ENCODE measurements around the gene PCDH20. TPM values are rescaled to one million over a fixed set of nuclear protein-coding genes. Genes with fewer than 3 reads are reported as not detected.
A peak's percentile ranks its signal among the peaks of the same experiment; 100 is the strongest.

The PCDH20 gene
- total and polyA plus RNA-seq, 2 of the 13 experiments (the other 11 are each of a cell fraction or from before 2014, with no cell fraction given), result 0.02 TPM; not detected in 1

DNA sequence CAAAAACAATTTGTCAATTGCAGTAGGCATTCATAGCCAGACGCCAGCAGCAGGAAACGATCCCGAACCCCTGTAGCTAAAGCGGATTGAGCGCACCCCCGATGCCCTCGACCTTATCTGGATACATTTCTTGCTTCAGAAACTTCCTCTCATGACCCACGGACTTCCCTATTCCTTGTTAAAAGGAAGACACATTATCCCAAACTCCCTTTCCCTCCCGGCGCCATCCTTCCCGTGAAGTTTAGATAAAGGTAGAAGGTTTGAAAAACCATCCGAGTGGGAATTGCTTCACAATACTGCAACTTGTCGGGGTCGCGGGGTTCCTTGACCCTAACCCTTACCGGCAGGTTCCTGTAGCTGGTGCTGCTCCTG lies 977 bp downstream of the PCDH20 start:
- ChIA-PET CTCF (ENCODE audit: low intra/inter-chr PET ratio, low total read pairs) (no interaction called here), POLR2A (no interaction called here)
- Histone ChIP-seq H3K36me3 (replicated peaks in 1 of 2; ENCODE audit: control insufficient read depth in 1 of 2, insufficient read depth in 2 of 2, low read length in 2 of 2) (no peaks in the 10 kb centered on the region), H3K27ac (ENCODE audit: extremely low read length, insufficient read depth, low read length) (no peak overlapping the region), H3K4me1 (ENCODE audit: insufficient read depth, low read length) (no peaks in the 10 kb centered on the region), H3K9me3 (ENCODE audit: low read length) (no peaks in the 10 kb centered on the region), H2AFZ (ENCODE audit: low read length) (no peak overlapping the region), H3K9ac (ENCODE audit: insufficient read depth, low read depth, low read length) (no peak overlapping the region), H4K20me1 (ENCODE audit: insufficient read depth, low read length) (no peaks in the 10 kb centered on the region), H3K4me2 (ENCODE audit: low read depth, low read length) (peak overlapping the region; percentile 45; the same call in 1 of the 2 replicates), H3K79me2 (ENCODE audit: insufficient read depth, low read length) (no peaks in the 10 kb centered on the region), H3K27me3 (ENCODE audit: control insufficient read depth in 1 of 2, insufficient read depth in 2 of 2, low read length in 2 of 2) (peaks cover 5 to 28% of the 10 kb centered on the region in 2 experiments), H3K4me3 (replicated peaks in 1 of 3; ENCODE audit: insufficient read depth in 1 of 3, low read depth in 2 of 3, low read length in 3 of 3) (peak overlapping the region in 1 of 3 experiments; percentile 33; a peak in 2 of 6 replicates)
- no TSS peak for BruUV-seq (replicated peaks)
- 3% methylated on average over 16 of the region's 16 CpGs for WGBS (ENCODE audit: low lambda C conversion rate)
- no peak for DNase-seq (ENCODE audit: low spot score)
- no peak for FAIRE-seq
- in situ Hi-C loops (cut with HindIII; ENCODE audit: extremely low pct_ligation_motif_present, low pct_unique_long_range_greater_than_20kb) (loop anchor here (10.0 to 25.0 kb wide), 2 partner anchors 270 to 777 kb away; no protein-coding TSS in a partner anchor), intact Hi-C loops (cut with micrococcal nuclease; ENCODE audit: unreplicated experiment) (loop anchor here (5.0 to 10.0 kb wide), 3 partner anchors 127 to 290 kb away; no protein-coding TSS in a partner anchor)
- TF ChIP-seq BHLHE40 (IDR thresholded peaks at IDR 0.05; ENCODE audit: low read length) (no peak), IKZF1 (IDR thresholded peaks at IDR 0.05) (no peak), JUN (CRISPR knock-in tag; IDR thresholded peaks at IDR 0.05) (no peak), MAFK (conservative IDR thresholded peaks at IDR 0.05 in 1 of 2, IDR thresholded peaks at IDR 0.05 in 1 of 2; ENCODE audit: low read length in 2 of 2) (no peak), ISL2 (CRISPR knock-in tag; IDR thresholded peaks at IDR 0.05) (no peak), MIXL1 (CRISPR knock-in tag; IDR thresholded peaks at IDR 0.05) (no peak)
- TF ChIP-seq, protein P1, sequence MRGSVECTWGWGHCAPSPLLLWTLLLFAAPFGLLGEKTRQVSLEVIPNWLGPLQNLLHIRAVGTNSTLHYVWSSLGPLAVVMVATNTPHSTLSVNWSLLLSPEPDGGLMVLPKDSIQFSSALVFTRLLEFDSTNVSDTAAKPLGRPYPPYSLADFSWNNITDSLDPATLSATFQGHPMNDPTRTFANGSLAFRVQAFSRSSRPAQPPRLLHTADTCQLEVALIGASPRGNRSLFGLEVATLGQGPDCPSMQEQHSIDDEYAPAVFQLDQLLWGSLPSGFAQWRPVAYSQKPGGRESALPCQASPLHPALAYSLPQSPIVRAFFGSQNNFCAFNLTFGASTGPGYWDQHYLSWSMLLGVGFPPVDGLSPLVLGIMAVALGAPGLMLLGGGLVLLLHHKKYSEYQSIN (CRISPR knock-in tag; IDR thresholded peaks at IDR 0.05; ENCODE audit: borderline replicate concordance), result no peak
- TF ChIP-seq, protein P2, sequence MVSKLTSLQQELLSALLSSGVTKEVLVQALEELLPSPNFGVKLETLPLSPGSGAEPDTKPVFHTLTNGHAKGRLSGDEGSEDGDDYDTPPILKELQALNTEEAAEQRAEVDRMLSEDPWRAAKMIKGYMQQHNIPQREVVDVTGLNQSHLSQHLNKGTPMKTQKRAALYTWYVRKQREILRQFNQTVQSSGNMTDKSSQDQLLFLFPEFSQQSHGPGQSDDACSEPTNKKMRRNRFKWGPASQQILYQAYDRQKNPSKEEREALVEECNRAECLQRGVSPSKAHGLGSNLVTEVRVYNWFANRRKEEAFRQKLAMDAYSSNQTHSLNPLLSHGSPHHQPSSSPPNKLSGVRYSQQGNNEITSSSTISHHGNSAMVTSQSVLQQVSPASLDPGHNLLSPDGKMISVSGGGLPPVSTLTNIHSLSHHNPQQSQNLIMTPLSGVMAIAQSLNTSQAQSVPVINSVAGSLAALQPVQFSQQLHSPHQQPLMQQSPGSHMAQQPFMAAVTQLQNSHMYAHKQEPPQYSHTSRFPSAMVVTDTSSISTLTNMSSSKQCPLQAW (CRISPR knock-in tag; IDR thresholded peaks at IDR 0.05), result no peak
- TF ChIP-seq, protein P3, sequence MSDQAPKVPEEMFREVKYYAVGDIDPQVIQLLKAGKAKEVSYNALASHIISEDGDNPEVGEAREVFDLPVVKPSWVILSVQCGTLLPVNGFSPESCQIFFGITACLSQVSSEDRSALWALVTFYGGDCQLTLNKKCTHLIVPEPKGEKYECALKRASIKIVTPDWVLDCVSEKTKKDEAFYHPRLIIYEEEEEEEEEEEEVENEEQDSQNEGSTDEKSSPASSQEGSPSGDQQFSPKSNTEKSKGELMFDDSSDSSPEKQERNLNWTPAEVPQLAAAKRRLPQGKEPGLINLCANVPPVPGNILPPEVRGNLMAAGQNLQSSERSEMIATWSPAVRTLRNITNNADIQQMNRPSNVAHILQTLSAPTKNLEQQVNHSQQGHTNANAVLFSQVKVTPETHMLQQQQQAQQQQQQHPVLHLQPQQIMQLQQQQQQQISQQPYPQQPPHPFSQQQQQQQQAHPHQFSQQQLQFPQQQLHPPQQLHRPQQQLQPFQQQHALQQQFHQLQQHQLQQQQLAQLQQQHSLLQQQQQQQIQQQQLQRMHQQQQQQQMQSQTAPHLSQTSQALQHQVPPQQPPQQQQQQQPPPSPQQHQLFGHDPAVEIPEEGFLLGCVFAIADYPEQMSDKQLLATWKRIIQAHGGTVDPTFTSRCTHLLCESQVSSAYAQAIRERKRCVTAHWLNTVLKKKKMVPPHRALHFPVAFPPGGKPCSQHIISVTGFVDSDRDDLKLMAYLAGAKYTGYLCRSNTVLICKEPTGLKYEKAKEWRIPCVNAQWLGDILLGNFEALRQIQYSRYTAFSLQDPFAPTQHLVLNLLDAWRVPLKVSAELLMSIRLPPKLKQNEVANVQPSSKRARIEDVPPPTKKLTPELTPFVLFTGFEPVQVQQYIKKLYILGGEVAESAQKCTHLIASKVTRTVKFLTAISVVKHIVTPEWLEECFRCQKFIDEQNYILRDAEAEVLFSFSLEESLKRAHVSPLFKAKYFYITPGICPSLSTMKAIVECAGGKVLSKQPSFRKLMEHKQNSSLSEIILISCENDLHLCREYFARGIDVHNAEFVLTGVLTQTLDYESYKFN (CRISPR knock-in tag; conservative IDR thresholded peaks at IDR 0.05), result no peak
- TF ChIP-seq, protein P4, sequence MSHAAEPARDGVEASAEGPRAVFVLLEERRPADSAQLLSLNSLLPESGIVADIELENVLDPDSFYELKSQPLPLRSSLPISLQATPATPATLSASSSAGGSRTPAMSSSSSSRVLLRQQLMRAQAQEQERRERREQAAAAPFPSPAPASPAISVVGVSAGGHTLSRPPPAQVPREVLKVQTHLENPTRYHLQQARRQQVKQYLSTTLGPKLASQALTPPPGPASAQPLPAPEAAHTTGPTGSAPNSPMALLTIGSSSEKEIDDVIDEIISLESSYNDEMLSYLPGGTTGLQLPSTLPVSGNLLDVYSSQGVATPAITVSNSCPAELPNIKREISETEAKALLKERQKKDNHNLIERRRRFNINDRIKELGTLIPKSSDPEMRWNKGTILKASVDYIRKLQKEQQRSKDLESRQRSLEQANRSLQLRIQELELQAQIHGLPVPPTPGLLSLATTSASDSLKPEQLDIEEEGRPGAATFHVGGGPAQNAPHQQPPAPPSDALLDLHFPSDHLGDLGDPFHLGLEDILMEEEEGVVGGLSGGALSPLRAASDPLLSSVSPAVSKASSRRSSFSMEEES (CRISPR knock-in tag; IDR thresholded peaks at IDR 0.05), result no peak
- no peak for ATAC-seq
